ENCODE data around the gene HIVEP2.

DNA sequence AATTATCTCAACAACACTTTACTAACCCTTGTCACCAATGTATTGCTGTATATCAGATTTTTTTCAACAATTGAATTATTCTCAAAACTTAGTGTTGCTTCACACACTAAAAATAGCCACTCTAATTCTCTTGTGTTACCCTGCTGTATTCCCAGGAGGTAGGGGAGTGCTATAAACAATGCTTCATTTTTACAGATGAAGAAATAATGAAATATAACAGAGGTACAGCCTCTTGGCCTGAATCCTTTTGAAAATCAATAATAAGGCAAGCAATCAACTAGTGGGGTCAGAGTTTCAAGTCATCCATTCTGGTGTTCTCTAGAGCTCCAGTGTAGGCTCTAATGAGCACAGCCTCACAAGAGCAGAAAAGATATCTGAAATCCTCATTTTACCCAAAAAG is 10.9 kb downstream of the HIVEP2 start:
- TF ChIP-seq YY1 (IDR thresholded peaks at IDR 0.05; ENCODE audit: insufficient read depth, insufficient read length): no peak
- TF ChIP-seq ZNF274 (IDR thresholded peaks at IDR 0.05; ENCODE audit: low read depth, low read length): no peak
- no peak for TF ChIP-seq SUZ12 (IDR thresholded peaks at IDR 0.05; ENCODE audit: extremely low read depth, insufficient read depth, insufficient read length)
